NOMO-1 treated with dmso at 0.1 percent for 144 hours (cell line): Measurements from ENCODE around the gene PUSL1.

ENCODE experiments used
- DNase-seq: peaks from one replicate; lab custom pipeline; 2025; ENCODE audit not compliant: unreplicated experiment; lab: John Stamatoyannopoulos, UW

PUSL1 gene

DNA sequence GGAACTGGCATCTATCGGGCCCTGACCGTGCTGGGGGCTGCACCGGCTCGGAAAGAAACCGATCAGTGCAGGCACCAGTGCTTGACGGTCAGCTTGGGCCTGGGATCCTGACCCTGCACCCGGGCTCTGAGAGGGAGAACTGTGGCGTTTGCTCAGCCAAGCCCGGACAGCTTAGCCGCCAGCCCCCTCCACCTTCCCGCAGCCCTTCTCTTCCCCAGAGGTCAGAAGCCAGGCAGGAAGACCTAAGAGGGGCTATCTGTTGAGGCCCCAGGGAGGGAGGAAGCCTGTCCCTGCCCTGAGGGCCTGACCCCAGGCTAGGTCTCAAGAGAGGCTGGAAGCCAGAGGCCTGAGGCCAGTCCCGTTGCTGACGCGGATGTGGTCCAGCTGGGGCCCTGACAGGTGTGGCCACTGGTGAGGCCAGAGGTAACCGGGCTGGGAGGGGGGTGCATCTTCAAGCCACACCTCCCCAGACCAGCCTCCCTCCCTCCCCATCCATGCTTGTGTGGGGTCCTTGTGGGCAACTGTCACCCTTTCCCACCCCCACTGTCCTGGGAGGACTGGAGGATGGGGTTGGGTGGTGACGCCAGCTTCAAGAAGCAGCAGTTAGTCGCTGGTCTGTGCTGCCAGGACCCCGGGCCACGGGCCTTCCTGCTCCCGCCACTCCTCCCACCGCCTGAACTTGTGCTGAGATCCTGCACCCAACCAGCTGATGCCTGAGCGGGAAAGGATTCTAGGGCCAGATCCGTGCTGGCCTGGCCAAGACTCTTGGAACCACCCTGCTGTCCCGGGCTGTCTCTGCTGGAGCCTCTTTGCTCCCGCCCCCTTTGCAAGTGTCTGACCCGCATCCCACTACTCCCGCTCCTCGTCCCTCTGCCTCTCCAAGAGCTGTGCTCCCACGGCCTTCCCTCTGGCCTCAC, 43.4 kb downstream of the PUSL1 start:
- no peak for DNase-seq

DNA sequence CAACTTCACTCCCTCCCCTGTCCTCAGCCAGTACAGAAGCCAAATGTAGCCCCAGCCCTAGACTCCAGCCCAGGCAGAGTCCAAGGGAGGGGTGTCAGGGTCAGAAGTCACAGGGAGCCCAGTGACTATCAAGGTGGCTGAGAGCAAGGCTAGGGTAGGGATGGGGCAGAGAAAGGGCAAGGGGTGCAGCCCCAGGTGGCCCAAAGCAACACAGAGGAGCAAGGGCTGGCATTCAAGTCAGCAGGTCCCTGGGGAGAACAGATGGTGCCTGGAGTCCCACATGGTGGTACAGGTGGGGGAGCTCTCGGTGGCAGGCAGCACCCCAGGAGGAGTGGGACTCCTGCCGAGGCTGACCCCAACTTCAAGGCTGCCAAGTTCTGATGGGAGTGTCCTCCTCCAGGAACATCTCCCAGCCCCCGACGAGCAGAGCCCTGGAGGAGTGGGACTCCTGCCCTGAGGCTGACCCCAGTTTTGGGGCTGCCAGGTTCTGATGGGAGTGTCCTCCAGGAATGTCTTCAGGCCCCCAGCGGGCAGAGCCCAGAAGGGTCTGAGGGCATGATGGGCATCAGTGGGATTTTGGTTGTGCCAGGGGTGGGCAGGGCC, 44.5 kb downstream of the PUSL1 start:
- no peak for DNase-seq

DNA sequence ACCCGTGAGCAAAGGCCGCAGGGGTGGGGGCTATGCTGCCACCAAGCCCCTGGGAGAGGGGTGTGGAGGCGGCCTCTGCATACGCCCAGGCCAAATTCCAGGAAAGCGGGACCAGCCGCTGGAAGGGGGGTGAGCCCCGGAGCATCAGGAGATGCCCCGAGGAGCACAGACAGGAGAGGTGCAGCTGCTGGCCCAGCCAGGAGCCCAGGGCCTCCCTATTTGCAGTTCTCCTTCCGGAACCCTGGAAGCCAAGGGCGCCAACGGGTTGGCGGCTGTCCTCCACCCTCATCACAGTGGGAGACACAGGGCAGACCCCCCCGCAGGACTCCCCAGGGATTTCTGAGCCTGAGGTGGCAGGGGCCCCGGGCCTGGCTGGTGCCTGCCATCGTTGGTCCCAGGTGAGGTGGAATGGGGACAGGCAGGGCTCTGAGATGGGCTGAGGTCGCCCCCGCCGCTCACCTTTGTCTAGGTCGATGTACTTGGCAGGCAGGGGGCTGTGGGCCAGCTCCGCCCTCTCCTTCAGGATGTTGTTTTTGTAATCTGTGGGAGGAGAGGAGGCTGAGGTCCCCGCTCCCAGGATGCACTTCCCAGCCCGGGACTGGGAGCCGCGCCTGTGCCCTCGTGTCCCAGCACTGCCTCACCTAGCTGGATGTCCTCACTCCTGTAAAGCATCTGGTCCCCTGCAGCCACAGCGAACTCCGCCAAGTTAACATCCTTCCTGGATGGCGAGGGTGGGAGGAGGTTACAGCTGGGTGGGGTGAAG, 45.2 kb downstream of the PUSL1 start:
- DNase-seq, result no peak

DNA sequence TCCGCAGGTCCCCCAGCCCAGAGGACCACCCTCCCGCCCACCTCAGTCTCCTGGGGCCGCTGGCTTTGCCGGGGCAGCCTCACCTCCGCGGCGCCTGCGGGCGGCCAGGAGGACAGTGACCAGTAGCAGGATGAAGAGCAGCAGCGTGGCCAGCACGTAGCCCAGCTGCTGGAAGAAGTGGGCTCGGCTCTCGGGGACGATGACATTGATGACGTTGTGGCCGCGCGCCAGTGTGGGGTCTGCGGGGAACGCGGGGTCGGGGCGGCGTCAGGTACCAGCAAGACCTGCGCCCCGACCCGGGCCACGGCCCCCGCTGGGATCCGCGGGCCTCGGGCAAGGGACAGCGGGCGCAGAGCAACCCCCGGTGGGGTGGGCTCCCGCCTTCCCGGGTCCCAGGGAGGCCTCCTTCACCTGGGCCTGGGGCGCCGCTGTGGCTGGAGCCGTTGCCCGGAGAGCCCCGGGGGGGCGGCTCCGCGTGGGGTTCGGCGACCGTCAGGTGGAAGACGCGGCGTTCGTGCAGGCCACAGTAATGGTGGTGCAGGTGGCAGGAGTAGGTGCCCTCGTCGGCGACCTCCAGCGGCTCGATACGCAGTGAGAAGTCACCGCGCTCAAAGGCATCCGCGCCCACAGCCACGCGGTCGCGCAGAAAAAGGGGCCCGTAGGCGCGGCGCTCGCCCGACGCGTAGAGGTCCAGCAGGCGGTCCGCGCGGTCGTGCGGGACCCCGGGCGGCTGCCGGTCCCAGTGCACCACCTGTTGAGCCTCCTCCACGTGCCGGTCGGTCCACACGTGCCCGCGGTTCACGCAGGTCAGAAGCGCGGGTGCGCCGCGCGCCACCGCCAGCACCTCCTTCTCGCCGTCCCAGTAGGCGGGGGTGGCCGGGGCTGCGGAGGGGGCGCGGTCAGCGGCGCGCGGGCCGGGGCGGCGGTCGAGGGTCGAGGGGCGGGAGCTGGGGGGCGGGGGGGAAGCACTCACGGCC, 46.2 kb downstream of the PUSL1 start:
- DNase-seq, result no peak

DNA sequence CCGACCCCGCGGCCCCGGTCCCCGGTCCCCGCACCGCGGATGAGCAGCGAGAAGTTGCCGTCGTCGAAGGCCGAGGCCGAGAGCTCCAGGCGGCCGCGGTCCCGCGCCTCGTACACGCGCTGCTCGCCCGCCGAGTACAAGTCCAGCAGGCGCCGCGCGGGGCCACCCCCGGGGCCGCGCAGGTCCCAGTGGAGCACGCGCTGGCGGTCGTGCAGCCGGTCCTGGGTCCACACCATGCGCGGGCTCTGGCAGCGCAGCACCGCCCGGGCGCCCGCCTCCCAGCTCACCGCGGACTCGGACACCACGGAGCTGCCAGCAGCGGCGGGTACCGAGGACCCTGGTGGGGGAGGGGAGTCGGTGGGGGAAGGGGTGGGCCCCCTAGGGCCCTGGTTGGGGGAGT, 47.0 kb downstream of the PUSL1 start:
- DNase-seq, result no peak

DNA sequence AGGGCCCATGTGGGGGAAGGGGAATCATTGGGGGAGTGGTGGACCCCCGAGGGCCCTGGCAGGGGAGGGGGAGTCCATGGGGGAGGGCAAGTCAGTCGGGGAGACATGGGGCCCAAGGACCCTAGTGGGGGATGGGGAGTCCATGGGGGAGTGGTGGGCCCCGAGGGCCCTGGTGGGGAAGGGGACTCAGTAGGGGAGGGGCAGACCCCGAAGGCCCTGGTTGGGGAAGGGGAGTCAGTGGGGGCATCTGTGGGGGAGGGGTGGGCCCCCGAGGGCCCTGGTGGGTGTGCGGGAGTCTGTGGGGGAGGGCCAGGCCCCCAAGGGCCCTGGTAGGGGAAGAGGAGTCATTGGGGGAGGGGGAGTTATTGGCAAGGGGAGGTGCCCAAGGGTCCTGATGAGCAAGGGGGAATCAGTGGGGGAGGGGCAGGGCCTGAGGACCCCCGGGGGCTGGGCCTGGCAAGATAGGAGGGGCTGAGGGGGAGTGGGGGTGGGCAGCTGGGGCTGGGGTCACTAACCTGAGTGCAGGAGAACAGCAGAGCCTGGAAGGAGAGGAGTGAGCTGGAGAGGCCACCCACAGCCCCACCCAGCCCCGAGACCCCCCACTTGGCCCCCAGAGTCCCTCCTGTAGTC, 47.9 kb downstream of the PUSL1 start:
- DNase-seq, result no peak

DNA sequence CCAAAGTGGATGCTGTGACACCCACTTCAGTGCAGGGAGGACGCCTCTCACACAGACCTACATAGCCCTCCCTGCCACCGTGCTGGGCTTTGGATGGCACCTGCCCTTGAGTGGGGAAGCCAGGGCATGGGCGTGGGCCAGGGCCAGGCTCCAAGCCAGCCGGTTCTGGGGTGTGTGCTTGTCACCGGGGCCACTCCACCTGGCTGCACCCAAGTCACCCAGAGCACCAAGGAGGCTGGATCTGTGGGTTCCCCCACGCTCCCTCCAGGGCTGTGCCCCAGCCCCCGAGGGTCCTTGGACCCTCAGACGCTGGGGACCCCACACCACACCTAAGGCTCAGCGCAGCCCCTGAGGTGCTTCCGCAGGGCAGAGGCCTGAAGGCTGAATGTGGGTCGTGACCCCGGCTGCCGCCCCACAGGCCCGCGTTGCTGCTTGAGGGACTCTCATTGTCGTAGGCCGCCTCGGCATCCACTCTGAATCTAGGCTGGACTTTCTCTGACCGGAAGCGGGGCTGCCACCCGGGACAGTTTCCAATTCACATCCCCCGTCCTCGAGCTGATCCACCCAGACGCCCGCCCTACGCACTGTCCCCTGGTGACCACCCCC, 48.5 kb downstream of the PUSL1 start:
- DNase-seq, result no peak

DNA sequence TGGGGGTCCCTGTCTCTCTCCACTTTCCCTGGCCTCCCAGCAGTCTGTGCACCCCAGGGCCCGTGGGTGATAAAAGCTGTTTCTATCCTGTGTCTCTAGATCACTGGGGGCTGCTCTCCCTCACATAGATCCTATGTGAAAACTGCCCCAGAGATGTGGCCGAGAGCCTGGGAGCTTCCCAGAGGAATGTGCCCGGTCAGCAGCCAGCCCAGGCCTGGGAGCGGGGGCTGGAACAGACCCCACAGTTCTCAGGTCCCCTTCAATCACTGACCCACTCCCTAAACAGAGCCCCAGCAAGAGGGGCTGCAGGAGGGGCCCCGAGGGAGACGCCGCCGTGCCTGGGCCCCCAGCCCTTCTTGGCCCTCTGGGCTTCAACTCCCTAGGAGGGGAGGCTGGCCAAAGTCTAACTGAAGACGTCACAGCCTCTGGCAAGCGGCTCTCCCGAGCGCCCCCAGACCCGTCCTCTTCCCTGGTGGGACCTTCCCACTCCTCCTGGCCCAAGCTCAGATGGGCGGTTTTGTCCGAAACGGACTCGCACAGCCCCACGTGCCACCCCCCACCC, 49.6 kb downstream of the PUSL1 start:
- no peak for DNase-seq

DNA sequence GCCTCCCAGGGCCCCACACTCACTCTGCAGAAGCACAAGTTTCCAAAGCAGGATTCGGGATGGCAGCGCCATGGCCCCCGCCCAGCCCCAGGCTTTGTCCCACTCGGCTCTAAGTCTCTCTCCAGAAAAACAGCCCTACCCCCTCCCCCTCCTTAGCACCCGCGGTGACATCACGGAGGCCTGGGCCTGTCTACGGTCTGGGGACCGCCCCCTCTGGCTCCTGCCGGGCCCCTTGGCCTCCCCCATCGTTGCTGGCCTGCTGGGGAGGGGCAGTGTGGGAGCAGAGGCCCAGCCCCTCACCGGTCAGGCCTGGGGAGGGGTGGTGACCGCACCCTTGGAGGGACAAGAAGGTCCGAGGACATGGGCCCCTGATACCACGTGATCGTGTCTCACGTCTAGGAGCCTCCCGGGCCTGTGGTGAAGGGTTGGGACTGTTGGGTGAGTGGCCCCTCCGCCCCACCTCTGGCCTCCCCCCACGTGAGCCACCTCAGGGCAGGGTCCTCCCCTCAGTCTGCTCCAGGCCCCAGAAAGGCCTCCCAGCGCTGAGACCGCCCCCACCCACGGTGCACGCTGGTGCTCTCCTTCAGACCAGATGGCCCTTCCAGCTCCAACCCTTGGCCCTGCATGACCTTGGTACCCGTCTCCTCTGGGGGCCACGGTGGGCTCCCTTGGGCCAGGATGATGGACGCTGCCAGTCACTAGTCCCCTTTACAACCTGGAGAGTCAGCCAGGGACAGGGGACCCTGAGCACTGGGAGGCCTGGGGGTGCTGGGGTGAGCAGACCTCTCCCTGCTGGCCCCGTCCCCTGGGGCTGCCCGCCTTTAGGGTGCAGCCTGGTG, 50.3 kb downstream of the PUSL1 start, which contains the start of gene MXRA8:
Gene MXRA8, minus strand, starts transcription at position 123 of the 839 bp plus-strand sequence. Its CDS starts 51 bp downstream, at position 72.
- DNase-seq, result peak; percentile 30

DNA sequence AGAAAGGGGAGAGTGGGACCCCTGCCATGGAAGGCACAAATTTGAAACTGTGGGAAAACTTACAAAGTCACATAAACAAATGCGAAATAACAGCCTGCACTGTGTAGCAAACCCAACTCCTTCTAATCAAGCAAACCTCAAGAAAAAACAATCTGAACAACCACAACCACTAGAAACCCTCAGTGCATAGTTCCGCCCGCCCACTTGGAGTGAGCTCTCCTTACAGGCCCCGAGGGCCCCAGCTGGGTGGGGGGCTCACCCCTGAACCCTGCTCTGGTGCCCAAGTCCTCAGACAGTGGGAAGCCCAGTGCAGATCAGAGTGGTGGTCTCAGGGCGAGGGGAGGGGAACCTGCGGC, 50.9 kb downstream of the PUSL1 start:
- no peak for DNase-seq

DNA sequence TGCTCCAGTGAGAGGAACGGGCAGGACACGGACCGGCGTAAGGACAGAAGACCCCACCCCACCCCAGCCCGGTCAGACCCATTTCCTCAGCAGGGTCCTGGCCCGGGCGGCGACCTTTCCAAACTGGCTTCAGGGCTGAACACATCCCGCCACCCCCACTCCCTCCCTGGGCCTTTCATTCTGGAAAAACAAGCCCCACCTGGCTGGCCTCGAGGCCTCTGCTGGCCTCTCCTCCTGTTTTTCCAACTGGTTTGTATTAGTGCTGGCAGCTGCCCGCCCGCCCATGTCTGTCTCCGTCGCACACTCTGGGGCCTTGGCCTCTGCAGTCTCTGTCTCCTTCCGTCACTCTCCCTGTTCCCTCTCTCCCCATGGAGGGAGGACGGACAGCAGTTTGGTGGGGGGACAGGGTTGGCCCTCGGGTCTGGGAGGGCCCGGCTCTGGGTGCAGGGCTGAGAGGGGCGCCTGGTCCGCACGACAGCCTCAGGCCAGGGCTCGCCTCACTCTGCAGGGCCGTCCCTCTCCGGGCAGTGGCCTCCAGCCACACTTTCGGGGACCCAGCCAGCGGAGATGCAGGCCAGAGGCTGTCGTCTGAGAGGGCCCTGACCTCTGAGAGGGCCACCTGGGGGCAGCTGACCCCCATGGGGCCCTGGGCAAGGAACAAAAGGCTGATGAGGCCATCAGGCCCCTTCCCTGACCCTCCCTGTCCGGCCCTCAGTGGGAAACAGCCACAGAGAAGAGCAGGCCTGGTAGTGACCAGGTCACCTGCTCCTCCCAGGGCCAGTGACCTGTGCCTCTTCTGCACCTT, 51.5 kb downstream of the PUSL1 start:
- DNase-seq, result no peak

DNA sequence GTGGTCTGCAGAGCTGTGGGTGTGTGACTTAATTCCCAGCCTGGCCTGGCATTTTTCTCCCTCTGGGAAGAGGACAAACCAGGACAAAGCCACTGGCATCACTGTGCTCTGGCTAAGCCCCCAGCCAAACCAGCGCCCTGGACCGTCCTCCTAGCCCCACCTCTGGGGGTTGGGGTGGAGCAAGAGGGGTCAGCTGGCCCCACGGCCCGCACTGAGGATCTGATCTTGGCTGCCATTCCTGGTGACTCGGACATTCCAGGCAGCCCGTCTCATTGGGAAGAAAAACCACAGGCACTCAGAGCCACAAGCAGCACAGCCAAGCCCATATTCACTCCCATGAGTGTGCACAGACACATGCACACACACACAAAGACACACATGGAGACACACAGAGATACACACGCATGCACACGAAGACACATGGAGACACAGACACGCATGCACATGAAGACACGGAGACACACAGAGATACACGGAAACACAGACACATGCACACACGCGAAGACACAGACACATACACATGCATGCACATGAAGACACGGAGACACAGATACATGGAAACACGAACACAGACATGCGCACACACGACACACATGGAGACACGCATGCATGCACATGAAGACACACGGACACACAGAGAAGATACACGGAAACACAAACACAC, 52.2 kb downstream of the PUSL1 start:
- DNase-seq, result no peak
